Activated naive CD4-positive, alpha-beta T cell treated with anti-CD3 and anti-CD28 coated beads, Interleukin-2, amount 50 U/mL, for 72 hours (primary cell): ENCODE data around the gene EIF4G3. TPM values are rescaled to one million over a fixed set of nuclear protein-coding genes. Genes with fewer than 3 reads are reported as not detected.
"Not testable (repeated sequence)": the region's sequence is repeated elsewhere in the genome, so short reads cannot be mapped to it uniquely, and the experiment has no call there.

Experiments used
- ATAC-seq, 2 donors: fragments of 150-1000 bp; cut with Tn5 transposase; 2 replicates each; pipeline ENCODE4 v1.10.0; 2021; ENCODE audit warnings: mild to moderate bottlenecking in 2 of 2, moderate library complexity in 2 of 2
- DNase-seq, 2 donors: peaks; one replicate each; pipeline ENCODE4 v3.0.0; 2021 to 2022; ENCODE audit warnings: low spot score in 2 of 2
- H3K27ac Mint-ChIP-seq, 2 donors: one replicate each; pipeline ENCODE4 v1.8.0; 2022; ENCODE audit warnings: mild to moderate bottlenecking in 2 of 2, mixed read lengths in 2 of 2
- H3K36me3 Mint-ChIP-seq, 2 donors: one replicate each; pipeline ENCODE4 v1.8.0; 2022; ENCODE audit warnings: mixed read lengths in 2 of 2
- H3K9me3 Mint-ChIP-seq, 2 donors: one replicate each; pipeline ENCODE4 v1.8.0; 2022; ENCODE audit warnings: mixed read lengths in 2 of 2
- total RNA-seq, 2 donors: library from RNA; stranded (reverse); gene quantifications; one replicate each; pipeline ENCODE4 v1.2.3, GENCODE V29; 2022

Gene EIF4G3
- total RNA-seq, 2 donors from 2014 or later, result 38.4 to 45.1 TPM

GRCh38 chr1:21100481-21100921, 76.2 kb downstream of the EIF4G3 start:
- Mint-ChIP-seq H3K27ac (no peak overlapping the region), H3K9me3 (no peaks in the 10 kb centered on the region), H3K36me3 (peaks cover 0 to 11% of the 10 kb centered on the region in 2 donors)
- DNase-seq (no peak), ATAC-seq (no peak)

GRCh38 chr1:21099869-21100131, 76.9 kb downstream of the EIF4G3 start:
- no peak for DNase-seq
- Mint-ChIP-seq H3K27ac (no peak overlapping the region), H3K9me3 (no peaks in the 10 kb centered on the region), H3K36me3 (peaks cover 0 to 16% of the 10 kb centered on the region in 2 donors)
- no peak for ATAC-seq

GRCh38 chr1:21099034-21099868, 77.4 kb downstream of the EIF4G3 start:
- H3K27ac Mint-ChIP-seq, result no peak overlapping the region
- peaks cover 0 to 18% of the 10 kb centered on the region in 2 donors for H3K36me3 Mint-ChIP-seq
- no peaks in the 10 kb centered on the region for H3K9me3 Mint-ChIP-seq
- peak in 1 of 2 donors; percentile 53 for ATAC-seq
- DNase-seq, result no peak

DNA sequence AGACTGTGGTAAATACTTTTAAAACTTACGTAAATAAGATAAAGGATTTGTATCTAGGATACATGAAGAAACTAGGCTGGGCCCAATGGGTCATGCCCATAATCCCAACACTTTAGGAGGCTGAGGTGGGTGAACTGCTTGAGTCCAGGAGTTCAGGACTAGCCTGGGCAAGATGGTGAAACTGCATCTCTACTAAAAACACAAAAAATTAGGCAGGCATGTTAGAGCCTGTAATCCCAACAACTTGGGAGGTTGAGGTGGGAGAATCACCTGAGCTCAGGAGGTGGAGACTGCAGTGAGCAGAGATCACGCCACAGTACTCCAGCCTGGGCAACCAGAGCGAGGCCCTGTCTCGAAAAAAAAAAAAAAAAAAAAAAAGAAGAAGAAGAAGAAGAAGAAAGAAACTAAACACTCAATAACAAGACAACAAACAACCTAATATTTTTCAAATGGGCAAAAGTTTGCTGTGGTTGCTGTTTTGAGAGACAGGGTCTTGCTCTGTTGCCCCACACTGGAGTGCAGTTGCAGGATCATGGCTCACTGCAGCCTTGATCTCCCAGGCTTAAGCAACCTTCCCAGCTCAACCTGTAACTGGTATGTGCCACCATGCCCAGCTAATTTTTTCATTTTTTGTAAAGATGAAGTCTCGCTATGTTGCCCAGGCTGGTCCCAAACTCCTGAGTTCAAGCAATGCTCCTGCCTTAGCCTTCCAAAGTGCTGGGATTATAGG, 78.3 kb downstream of the EIF4G3 start:
- no peak for ATAC-seq
- peaks cover 4 to 23% of the 10 kb centered on the region in 2 donors for H3K36me3 Mint-ChIP-seq
- peak overlapping the region in 1 of 2 donors; percentile 37 for H3K27ac Mint-ChIP-seq
- DNase-seq, result no peak
- H3K9me3 Mint-ChIP-seq, result no peaks in the 10 kb centered on the region

GRCh38 chr1:21097729-21098128, 79.0 kb downstream of the EIF4G3 start:
- no peak for ATAC-seq
- Mint-ChIP-seq H3K9me3 (no peaks in the 10 kb centered on the region), H3K36me3 (peaks cover 6 to 25% of the 10 kb centered on the region in 2 donors), H3K27ac (peak overlapping the region in 1 of 2 donors; percentile 37)
- DNase-seq, result no peak

DNA sequence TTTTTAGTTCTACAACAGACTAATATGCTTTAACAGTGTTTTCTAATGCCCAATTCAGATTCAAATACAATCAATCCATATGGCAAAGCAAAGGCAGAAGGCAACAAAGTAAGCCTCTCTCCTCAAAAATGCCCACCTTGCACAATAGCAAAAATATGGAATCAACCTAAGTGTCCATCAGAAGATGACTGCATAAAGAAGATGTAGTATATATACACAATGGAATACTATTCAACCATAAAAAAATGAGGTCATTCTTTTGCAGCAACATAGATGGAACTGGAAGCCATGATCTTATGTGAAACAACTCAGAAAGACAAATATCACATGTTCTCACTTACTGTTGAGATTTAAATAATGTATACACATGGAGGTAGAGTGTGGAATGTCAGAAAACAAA, 80.7 kb downstream of the EIF4G3 start:
- no peak for ATAC-seq
- no peak for DNase-seq
- H3K36me3 Mint-ChIP-seq, result peaks cover 6 to 24% of the 10 kb centered on the region in 2 donors
- no peak overlapping the region for H3K27ac Mint-ChIP-seq
- H3K9me3 Mint-ChIP-seq, result no peaks in the 10 kb centered on the region

- H3K36me3 Mint-ChIP-seq, result peaks cover 6 to 18% of the 10 kb centered on the region in 2 donors
- not testable (repeated sequence) for ATAC-seq, DNase-seq, H3K9me3 Mint-ChIP-seq, H3K27ac Mint-ChIP-seq
Observed at GRCh38 chr1:21094282-21094681, 82.4 kb downstream of the EIF4G3 start.

DNA sequence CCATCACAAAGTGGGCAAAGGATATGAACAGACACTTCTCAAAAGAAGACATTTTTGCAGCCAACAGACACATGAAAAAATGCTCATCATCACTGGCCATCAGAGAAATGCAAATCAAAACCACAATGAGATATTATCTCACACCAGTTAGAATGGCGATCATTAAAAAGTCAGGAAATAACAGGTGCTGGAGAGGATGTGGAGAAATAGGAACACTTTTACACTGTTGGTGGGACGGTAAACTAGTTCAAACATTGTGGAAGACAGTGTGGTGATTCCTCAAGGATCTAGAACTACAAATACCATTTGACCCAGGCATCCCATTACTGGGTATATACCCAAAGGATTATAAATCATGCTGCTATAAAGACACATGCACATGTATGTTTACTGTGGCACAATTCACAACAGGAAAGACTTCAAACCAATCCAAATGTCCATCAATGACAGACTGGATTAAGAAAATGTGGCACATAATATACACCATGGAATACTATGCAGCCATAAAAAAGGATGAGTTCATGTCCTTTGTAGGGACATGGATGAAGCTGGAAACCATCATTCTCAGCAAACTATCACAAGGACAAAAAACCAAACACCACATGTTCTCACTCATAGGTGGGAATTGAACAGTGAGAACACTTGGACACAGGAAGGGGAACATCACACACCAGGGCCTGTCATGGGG, 83.3 kb downstream of the EIF4G3 start:
- H3K9me3 Mint-ChIP-seq, H3K27ac Mint-ChIP-seq, ATAC-seq, DNase-seq: not testable (repeated sequence)
- peaks cover 6 to 18% of the 10 kb centered on the region in 2 donors for H3K36me3 Mint-ChIP-seq

GRCh38 chr1:21092545-21092944, 84.2 kb downstream of the EIF4G3 start:
- not testable (repeated sequence) for DNase-seq, ATAC-seq, H3K27ac Mint-ChIP-seq, H3K9me3 Mint-ChIP-seq
- H3K36me3 Mint-ChIP-seq, result peaks cover 6 to 18% of the 10 kb centered on the region in 2 donors

GRCh38 chr1:21091053-21091690, 85.5 kb downstream of the EIF4G3 start:
- DNase-seq, H3K27ac Mint-ChIP-seq, ATAC-seq, H3K9me3 Mint-ChIP-seq: not testable (repeated sequence)
- H3K36me3 Mint-ChIP-seq, result peaks cover 10 to 26% of the 10 kb centered on the region in 2 donors

- DNase-seq (no peak), ATAC-seq (no peak)
- Mint-ChIP-seq H3K27ac (no peak overlapping the region), H3K9me3 (no peaks in the 10 kb centered on the region), H3K36me3 (peaks cover 10 to 29% of the 10 kb centered on the region in 2 donors)
Observed at GRCh38 chr1:21090463-21090862, 86.2 kb downstream of the EIF4G3 start.

- peaks cover 10 to 24% of the 10 kb centered on the region in 2 donors for H3K36me3 Mint-ChIP-seq
- H3K9me3 Mint-ChIP-seq, result no peaks in the 10 kb centered on the region
- ATAC-seq, result no peak
- DNase-seq, result no peak
- H3K27ac Mint-ChIP-seq, result no peak overlapping the region
Observed at GRCh38 chr1:21089731-21090130, 87.0 kb downstream of the EIF4G3 start.

GRCh38 chr1:21089299-21089698, 87.4 kb downstream of the EIF4G3 start:
- ATAC-seq, result no peak
- no peaks in the 10 kb centered on the region for H3K9me3 Mint-ChIP-seq
- DNase-seq, result no peak
- peaks cover 10 to 22% of the 10 kb centered on the region in 2 donors for H3K36me3 Mint-ChIP-seq
- no peak overlapping the region for H3K27ac Mint-ChIP-seq

DNA sequence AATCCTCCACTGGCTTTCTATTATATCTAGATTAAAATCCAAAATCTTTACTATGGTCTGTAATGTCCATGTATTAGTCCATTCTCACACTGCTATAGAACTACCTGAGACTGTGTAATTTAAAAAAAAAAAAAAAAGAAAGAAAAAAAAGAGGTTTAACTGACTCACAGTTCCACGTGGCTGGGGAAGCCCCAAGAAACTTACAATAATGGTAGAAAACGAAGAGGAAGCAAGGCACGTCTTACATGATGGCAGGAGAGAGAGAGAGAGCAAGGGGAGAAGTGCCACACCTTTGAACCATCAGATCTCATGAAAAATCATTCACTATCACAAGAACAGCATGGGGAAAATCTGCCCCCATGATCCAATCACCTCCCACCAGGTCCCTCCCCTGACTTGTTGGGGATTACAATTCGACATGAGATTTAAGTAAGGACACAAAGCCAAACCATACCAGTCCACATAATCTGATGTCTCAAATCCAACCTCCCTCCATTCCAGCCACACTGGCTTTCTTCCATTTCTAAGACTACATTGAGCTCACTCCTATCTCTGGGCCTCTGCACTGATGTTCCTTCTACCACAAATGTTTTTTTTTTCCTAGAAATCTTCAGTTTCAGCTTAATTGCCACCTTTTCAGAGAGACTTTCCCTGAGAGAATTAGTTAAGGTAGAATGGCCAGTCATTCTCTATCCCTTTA, 92.4 kb downstream of the EIF4G3 start:
- peak overlapping the region in 1 of 2 donors; percentile 67 for H3K27ac Mint-ChIP-seq
- DNase-seq, result no peak

GRCh38 chr1:21082073-21082472, 94.6 kb downstream of the EIF4G3 start:
- ATAC-seq (no peak), DNase-seq (no peak)
- peaks cover 0 to 5% of the 10 kb centered on the region in 2 donors for H3K9me3 Mint-ChIP-seq
- peaks cover 4 to 30% of the 10 kb centered on the region in 2 donors for H3K36me3 Mint-ChIP-seq
- H3K27ac Mint-ChIP-seq, result no peak overlapping the region

More for the DNA sequence above, 92.4 kb downstream of the EIF4G3 start:
- Mint-ChIP-seq H3K36me3 (peaks cover 4 to 32% of the 10 kb centered on the region in 2 donors), H3K9me3 (peaks cover 0 to 5% of the 10 kb centered on the region in 2 donors)
- peak in 1 of 2 donors; percentile 50 for ATAC-seq

DNA sequence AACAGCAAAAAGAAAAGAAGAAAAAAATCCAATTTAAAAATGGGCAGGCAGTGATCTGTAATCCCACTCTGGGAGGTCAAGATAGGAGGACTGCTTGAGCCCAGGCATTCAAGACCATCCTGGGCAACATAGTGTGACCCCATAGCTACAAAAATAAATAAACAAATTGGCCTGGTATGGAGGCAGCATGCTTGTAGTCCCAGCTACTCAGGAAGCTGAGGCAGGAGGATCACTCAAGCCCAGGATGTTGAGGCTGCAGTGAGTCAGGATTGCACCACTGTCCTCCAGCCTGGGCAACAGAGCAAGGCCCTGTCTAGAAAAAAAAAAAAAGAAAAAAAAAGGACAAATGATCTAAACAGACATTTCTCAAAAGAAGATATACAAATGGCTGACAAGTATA, 99.6 kb downstream of the EIF4G3 start:
- Mint-ChIP-seq H3K36me3 (peaks cover 0 to 7% of the 10 kb centered on the region in 2 donors), H3K27ac (no peak overlapping the region), H3K9me3 (no peaks in the 10 kb centered on the region)
- ATAC-seq (no peak), DNase-seq (no peak)
